HCT116 (cell line): ENCODE measurements around the gene CYSRT1. TPM values are rescaled to one million over a fixed set of nuclear protein-coding genes. Genes with fewer than 3 reads are reported as not detected.

ENCODE experiments used
- ATAC-seq: fragments of 200-7000 bp; cut with Tn5 transposase; 2 replicates; pipeline ENCODE4 v1.9.1; 2020; ENCODE audit warnings: mild to moderate bottlenecking, moderate library complexity
- BruUV-seq: library from RNA; stranded (reverse); fragments of 400-500 nt; replicated peaks from 2 replicates; lab custom pipeline; 2021; lab: Mats Ljungman, UMichigan
- CTCF ChIA-PET: fragments of 300-600 bp; sonication (Branson Sonifier 250); formaldehyde crosslinking; loops from one replicate; lab custom pipeline; 2021; ENCODE audit warnings: antibody characterized with exemption; lab: Charles Lee
- POLR2A ChIA-PET: fragments of 300-600, 350-600 bp; sonication (Branson Sonifier 250); formaldehyde crosslinking; loops from one replicate; lab custom pipeline; 2021; ENCODE audit warnings: antibody characterized with exemption; lab: Charles Lee
- RAD21 ChIA-PET, 2 experiments: fragments of 300-600 bp; sonication (Branson Sonifier 250); formaldehyde crosslinking; loops; one replicate each; lab custom pipeline; 2023; ENCODE audit warnings: low total read pairs in 2 of 2; ENCODE audit not compliant: uncharacterized antibody in 2 of 2, unreplicated experiment in 2 of 2, low non-redundant PET in 1 of 2; lab: Charles Lee
- DNase-seq: peaks from one replicate; pipeline ENCODE4 v3.0.0-alpha.2; 2010; ENCODE audit warnings: low read depth, low spot score
- H2AFZ ChIP-seq: fragments of 200-600 bp; shearing (Covaris generic), sonication (generic); 2 replicates; pipeline ENCODE4 v1.6.1; 2017; ENCODE audit warnings: low read depth, mixed run types, mixed read lengths, antibody characterized with exemption, low read length; ENCODE audit not compliant: poor library complexity, severe bottlenecking
- H3K27ac ChIP-seq: 2 replicates; pipeline ENCODE4 v1.5.1; 2012; ENCODE audit warnings: low read depth, low read length
- H3K27me3 ChIP-seq: fragments of 200-600 bp; sonication (generic); 2 replicates; pipeline ENCODE4 v1.6.1; 2016; ENCODE audit warnings: mixed run types, low read length, mixed read lengths; ENCODE audit not compliant: insufficient read depth
- H3K36me3 ChIP-seq, 2 experiments: fragments of 200-500 bp in 1 of 2; fragments of 200-600 bp in 1 of 2; sonication (Bioruptor generic) in 1 of 2; sonication (generic) in 1 of 2; 2 replicates each; pipeline versions ENCODE4 v1.5.1 to v1.6.1; 2014 to 2016; ENCODE audit warnings: low read length in 2 of 2, inconsistent platforms in 1 of 2, mixed read lengths in 1 of 2, mixed run types in 1 of 2; ENCODE audit not compliant: insufficient read depth in 2 of 2, control insufficient read depth in 1 of 2
- H3K4me1 ChIP-seq, 2 experiments: fragments of 200-600 bp in 1 of 2; sonication (generic) in 1 of 2; 2 replicates each; pipeline versions ENCODE4 v1.5.1 to v1.6.1; 2012 to 2017; ENCODE audit warnings: low read length in 2 of 2, inconsistent platforms in 1 of 2, mild to moderate bottlenecking in 1 of 2, mixed read lengths in 1 of 2, mixed run types in 1 of 2, moderate library complexity in 1 of 2; ENCODE audit not compliant: insufficient read depth in 2 of 2, control insufficient read depth in 1 of 2
- H3K4me2 ChIP-seq: fragments of 200-600 bp; sonication (generic); 2 replicates; pipeline ENCODE4 v1.6.1; 2017; ENCODE audit warnings: mixed run types, low read length, mixed read lengths
- H3K4me3 ChIP-seq, 2 experiments: fragments of 200-600 bp in 1 of 2; sonication (generic) in 1 of 2; replicated peaks in 1 of 2; 2 replicates each; pipeline ENCODE4 v1.5.1; 2011 to 2016; ENCODE audit warnings: low read length in 2 of 2, control low read depth in 1 of 2, low read depth in 1 of 2, mild to moderate bottlenecking in 1 of 2, mixed read lengths in 1 of 2, mixed run types in 1 of 2
- H3K79me2 ChIP-seq: fragments of 200-600 bp; sonication (generic); 2 replicates; pipeline ENCODE4 v1.6.1; 2017; ENCODE audit warnings: mild to moderate bottlenecking, mixed run types, low read length, moderate library complexity, mixed read lengths; ENCODE audit not compliant: insufficient read depth
- H3K9ac ChIP-seq: fragments of 200-600 bp; sonication (generic); 2 replicates; pipeline ENCODE4 v1.6.1; 2016; ENCODE audit warnings: low read length, mixed read lengths
- H3K9me2 ChIP-seq: fragments of 200-600 bp; sonication (generic), shearing (Covaris generic); 2 replicates; pipeline ENCODE4 v1.6.1; 2017; ENCODE audit warnings: mixed run types, mild to moderate bottlenecking, moderate library complexity; ENCODE audit not compliant: insufficient read depth
- H3K9me3 ChIP-seq, 2 experiments: fragments of 200-500 bp in 1 of 2; fragments of 200-600 bp in 1 of 2; sonication (Bioruptor generic) in 1 of 2; sonication (generic) in 1 of 2; 2 replicates each; pipeline ENCODE4 v1.6.1; 2014 to 2017; ENCODE audit warnings: low read length in 2 of 2, mixed read lengths in 2 of 2, inconsistent platforms in 1 of 2, low read depth in 1 of 2, mild to moderate bottlenecking in 1 of 2, mixed run types in 1 of 2, moderate library complexity in 1 of 2; ENCODE audit not compliant: control insufficient read depth in 1 of 2, insufficient read depth in 1 of 2
- H4K20me1 ChIP-seq: fragments of 200-600 bp; sonication (generic), shearing (Covaris generic); 2 replicates; pipeline ENCODE4 v1.6.1; 2017; ENCODE audit warnings: mixed run types, mild to moderate bottlenecking, moderate library complexity; ENCODE audit not compliant: insufficient read depth
- ATF3 ChIP-seq: IDR thresholded peaks from 2 replicates; pipeline ENCODE4 v1.6.1; 2012
- CEBPB ChIP-seq: IDR thresholded peaks from 2 replicates; pipeline ENCODE4 v1.6.1; 2012; ENCODE audit warnings: low read depth
- EGR1 ChIP-seq: IDR thresholded peaks from 2 replicates; pipeline ENCODE4 v1.6.1; 2012; ENCODE audit warnings: low read depth
- EZH2 ChIP-seq: fragments of 200-600 bp; sonication (generic); IDR thresholded peaks from 2 replicates; pipeline ENCODE4 v1.6.1; 2017; ENCODE audit warnings: antibody characterized with exemption, mixed run types
- EZH2phosphoT487 ChIP-seq: fragments of 200-600 bp; IDR thresholded peaks from 2 replicates; pipeline ENCODE4 v1.6.1; 2018; ENCODE audit warnings: antibody characterized with exemption, borderline replicate concordance
- FOSL1 ChIP-seq: IDR thresholded peaks from 2 replicates; pipeline ENCODE4 v1.6.1; 2012; ENCODE audit warnings: low read depth
- JUND ChIP-seq: IDR thresholded peaks from 2 replicates; pipeline ENCODE4 v1.6.1; 2012
- POLR2A ChIP-seq: IDR thresholded peaks from 2 replicates; pipeline ENCODE4 v1.7.0; 2011; ENCODE audit warnings: borderline replicate concordance; ENCODE audit not compliant: insufficient read depth, insufficient read length; ENCODE audit errors: extremely low read depth
- POLR2AphosphoS5 ChIP-seq: IDR thresholded peaks from 2 replicates; pipeline ENCODE4 v1.6.1; 2011; ENCODE audit warnings: mild to moderate bottlenecking, low read depth, low read length, moderate library complexity
- RAD21 ChIP-seq: IDR thresholded peaks from 2 replicates; pipeline ENCODE4 v1.6.1; 2012; ENCODE audit warnings: low read depth, mild to moderate bottlenecking
- REST ChIP-seq: IDR thresholded peaks from 2 replicates; pipeline ENCODE4 v1.6.1; 2012; ENCODE audit warnings: low read depth
- SIN3A ChIP-seq: IDR thresholded peaks from 2 replicates; pipeline ENCODE4 v1.6.1; 2012; ENCODE audit warnings: low read depth
- TCF7L2 ChIP-seq: IDR thresholded peaks from 2 replicates; pipeline ENCODE4 v1.7.0; 2011; ENCODE audit warnings: borderline replicate concordance, inconsistent platforms; ENCODE audit not compliant: insufficient read depth, insufficient read length; ENCODE audit errors: extremely low read depth
- YY1 ChIP-seq: IDR thresholded peaks from 2 replicates; pipeline ENCODE4 v1.6.1; 2011; ENCODE audit warnings: low read length, low read depth, moderate library complexity, mild to moderate bottlenecking; ENCODE audit not compliant: insufficient replicate concordance; ENCODE audit errors: extremely low read depth
- ZFX ChIP-seq: fragments of 450-650 bp; IDR thresholded peaks from 2 replicates; pipeline ENCODE4 v1.6.1; 2017
- ZNF274 ChIP-seq: fragments of 200-500 bp; sonication (Bioruptor generic); IDR thresholded peaks from 2 replicates; pipeline ENCODE4 v1.6.1; 2014; ENCODE audit warnings: mild to moderate bottlenecking, low read depth, low read length, inconsistent platforms
- intact Hi-C: fragments of 100-400 bp; cut with micrococcal nuclease; formaldehyde crosslinking; loops from 2 replicates; pipeline ENCODE4 v1.10.0; 2022
- total RNA-seq: library from RNA; stranded (reverse); gene quantifications from one replicate; pipeline ENCODE4 v1.2.1, GENCODE V29; 2021; ENCODE audit not compliant: unreplicated experiment

The CYSRT1 gene
- total RNA-seq, 1 experiment from 2014 or later, result 4.3 TPM

DNA sequence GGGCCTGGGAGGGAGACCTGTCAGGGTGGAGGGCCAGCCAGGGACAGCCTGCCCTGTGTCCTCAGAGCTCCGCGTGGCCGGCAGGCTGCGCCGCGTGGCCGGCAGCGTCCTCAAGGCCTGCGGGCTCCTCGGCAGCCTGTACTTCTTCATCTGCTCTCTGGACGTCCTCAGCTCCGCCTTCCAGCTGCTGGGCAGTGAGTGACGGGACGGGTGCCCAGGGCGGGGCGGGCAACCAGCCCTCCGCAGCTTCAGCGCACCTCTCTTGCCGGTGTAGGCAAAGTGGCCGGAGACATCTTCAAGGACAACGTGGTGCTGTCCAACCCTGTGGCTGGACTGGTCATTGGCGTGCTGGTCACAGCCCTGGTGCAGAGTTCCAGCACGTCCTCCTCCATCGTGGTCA is 7.5 kb downstream of the CYSRT1 start:
- Histone ChIP-seq H3K79me2 (no peaks in the 10 kb centered on the region), H3K9me3 (no peaks in the 10 kb centered on the region), H3K27ac (no peak overlapping the region), H4K20me1 (no peaks in the 10 kb centered on the region), H3K4me1 (peaks cover 20 to 37% of the 10 kb centered on the region in 2 experiments), H2AFZ (no peak overlapping the region), H3K4me3 (no peak overlapping the region), H3K9me2 (no peaks in the 10 kb centered on the region), H3K27me3 (no peaks in the 10 kb centered on the region), H3K36me3 (no peaks in the 10 kb centered on the region), H3K4me2 (no peak overlapping the region), H3K9ac (no peak overlapping the region)
- no peak for DNase-seq
- CTCF ChIA-PET, result no interaction called here
- no TSS peak for BruUV-seq
- intact Hi-C loops, result no loop called here
- no peak for ATAC-seq
- TF ChIP-seq EGR1 (no peak), POLR2A (no peak), SIN3A (no peak), ATF3 (no peak), TCF7L2 (no peak), RAD21 (no peak), EZH2 (no peak), CEBPB (no peak), EZH2phosphoT487 (no peak), ZNF274 (no peak), JUND (no peak), REST (no peak), FOSL1 (no peak), ZFX (no peak), YY1 (no peak), POLR2AphosphoS5 (no peak)
- RAD21 ChIA-PET, result no interaction called here
- POLR2A ChIA-PET, result no interaction called here
